ENCODE data around the gene ZBTB3. TPM values are rescaled to one million over a fixed set of nuclear protein-coding genes. Genes with fewer than 3 reads are reported as not detected.

Gene ZBTB3
- total and polyA plus RNA-seq, 2 of the 13 experiments (the other 11 are each of a cell fraction or from before 2014, with no cell fraction given), result 3.4 to 5.2 TPM

DNA sequence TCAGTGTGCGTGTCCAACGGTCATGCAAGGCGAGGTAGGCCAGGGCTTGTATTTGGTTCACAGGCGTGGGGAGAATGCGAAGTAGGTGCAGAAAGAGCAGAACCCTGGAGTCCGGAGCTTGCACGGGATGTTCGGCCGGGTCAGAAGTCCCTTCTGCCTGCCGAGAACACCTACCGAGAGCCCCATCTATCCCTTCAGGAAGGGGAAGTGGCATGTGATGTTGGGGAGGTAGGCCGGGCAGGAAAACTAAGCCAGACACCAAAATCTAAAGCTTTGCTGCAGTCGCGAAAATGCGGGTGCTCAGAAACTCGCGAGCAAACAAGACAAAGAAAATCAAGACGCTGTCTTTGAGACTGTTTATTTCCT is 16.8 kb upstream of the ZBTB3 start (continued):
- TF ChIP-seq, protein P1, sequence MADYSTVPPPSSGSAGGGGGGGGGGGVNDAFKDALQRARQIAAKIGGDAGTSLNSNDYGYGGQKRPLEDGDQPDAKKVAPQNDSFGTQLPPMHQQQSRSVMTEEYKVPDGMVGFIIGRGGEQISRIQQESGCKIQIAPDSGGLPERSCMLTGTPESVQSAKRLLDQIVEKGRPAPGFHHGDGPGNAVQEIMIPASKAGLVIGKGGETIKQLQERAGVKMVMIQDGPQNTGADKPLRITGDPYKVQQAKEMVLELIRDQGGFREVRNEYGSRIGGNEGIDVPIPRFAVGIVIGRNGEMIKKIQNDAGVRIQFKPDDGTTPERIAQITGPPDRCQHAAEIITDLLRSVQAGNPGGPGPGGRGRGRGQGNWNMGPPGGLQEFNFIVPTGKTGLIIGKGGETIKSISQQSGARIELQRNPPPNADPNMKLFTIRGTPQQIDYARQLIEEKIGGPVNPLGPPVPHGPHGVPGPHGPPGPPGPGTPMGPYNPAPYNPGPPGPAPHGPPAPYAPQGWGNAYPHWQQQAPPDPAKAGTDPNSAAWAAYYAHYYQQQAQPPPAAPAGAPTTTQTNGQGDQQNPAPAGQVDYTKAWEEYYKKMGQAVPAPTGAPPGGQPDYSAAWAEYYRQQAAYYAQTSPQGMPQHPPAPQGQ (CRISPR knock-in tag; IDR thresholded peaks at IDR 0.05; ENCODE audit: borderline replicate concordance), result no peak
- no peak; the same call in 1 of the 2 replicates for TF ChIP-seq ZNF142 (CRISPR knock-in tag; IDR thresholded peaks at IDR 0.05)
- TF ChIP-seq, protein P2, sequence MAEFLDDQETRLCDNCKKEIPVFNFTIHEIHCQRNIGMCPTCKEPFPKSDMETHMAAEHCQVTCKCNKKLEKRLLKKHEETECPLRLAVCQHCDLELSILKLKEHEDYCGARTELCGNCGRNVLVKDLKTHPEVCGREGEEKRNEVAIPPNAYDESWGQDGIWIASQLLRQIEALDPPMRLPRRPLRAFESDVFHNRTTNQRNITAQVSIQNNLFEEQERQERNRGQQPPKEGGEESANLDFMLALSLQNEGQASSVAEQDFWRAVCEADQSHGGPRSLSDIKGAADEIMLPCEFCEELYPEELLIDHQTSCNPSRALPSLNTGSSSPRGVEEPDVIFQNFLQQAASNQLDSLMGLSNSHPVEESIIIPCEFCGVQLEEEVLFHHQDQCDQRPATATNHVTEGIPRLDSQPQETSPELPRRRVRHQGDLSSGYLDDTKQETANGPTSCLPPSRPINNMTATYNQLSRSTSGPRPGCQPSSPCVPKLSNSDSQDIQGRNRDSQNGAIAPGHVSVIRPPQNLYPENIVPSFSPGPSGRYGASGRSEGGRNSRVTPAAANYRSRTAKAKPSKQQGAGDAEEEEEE (CRISPR knock-in tag; IDR thresholded peaks at IDR 0.05; ENCODE audit: borderline replicate concordance), result no peak
- TF ChIP-seq ZNF678 (CRISPR knock-in tag; IDR thresholded peaks at IDR 0.05), result no peak
- no peak for TF ChIP-seq KLF13 (CRISPR knock-in tag; IDR thresholded peaks at IDR 0.05)
- TF ChIP-seq ZFP82 (CRISPR knock-in tag; IDR thresholded peaks at IDR 0.05; ENCODE audit: borderline replicate concordance), result no peak
- TF ChIP-seq ZNF569 (CRISPR knock-in tag; IDR thresholded peaks at IDR 0.05; ENCODE audit: borderline replicate concordance), result no peak
- no peak for TF ChIP-seq ZNF562 (CRISPR knock-in tag; IDR thresholded peaks at IDR 0.05; ENCODE audit: borderline replicate concordance)
- TF ChIP-seq ZNF572 (CRISPR knock-in tag; IDR thresholded peaks at IDR 0.05), result peak; percentile 71; the same call in 1 of the 2 replicates
- no peak for TF ChIP-seq ZNF589 (CRISPR knock-in tag; conservative IDR thresholded peaks at IDR 0.05)
- TF ChIP-seq ZFP36L2 (CRISPR knock-in tag; IDR thresholded peaks at IDR 0.05), result no peak
- TF ChIP-seq ZKSCAN5 (CRISPR knock-in tag; IDR thresholded peaks at IDR 0.05), result no peak
- no peak for TF ChIP-seq PAF1 (CRISPR knock-in tag; IDR thresholded peaks at IDR 0.05)
- no peak for TF ChIP-seq ZNF136 (CRISPR knock-in tag; IDR thresholded peaks at IDR 0.05; ENCODE audit: low read depth)
- no peak for TF ChIP-seq TCF12 (IDR thresholded peaks at IDR 0.05)
- TF ChIP-seq TCF12 (CRISPR knock-in tag; IDR thresholded peaks at IDR 0.05), result no peak
- TF ChIP-seq STAG1 (CRISPR knock-in tag; IDR thresholded peaks at IDR 0.05), result no peak
- TF ChIP-seq EP300 (IDR thresholded peaks at IDR 0.05; ENCODE audit: low read depth in 2 of 2, low read length in 2 of 2), result no peak
- TF ChIP-seq EP300 (CRISPR knock-in tag; IDR thresholded peaks at IDR 0.05; ENCODE audit: borderline replicate concordance), result 0 out of 2 replicates have a peak, but pooled peaks have one; percentile 46
- no peak for TF ChIP-seq ZNF383 (CRISPR knock-in tag; IDR thresholded peaks at IDR 0.05; ENCODE audit: borderline replicate concordance)
- no peak for TF ChIP-seq SRSF4 (IDR thresholded peaks at IDR 0.05; ENCODE audit: low read depth, low read length, poor library complexity, severe bottlenecking)
